Measurements from ENCODE around the gene MSH5.

- TF ChIP-seq CTCF (conservative IDR thresholded peaks at IDR 0.05; ENCODE audit: low read depth, low read length): no peak
- TF ChIP-seq EZH2 (IDR thresholded peaks at IDR 0.05; ENCODE audit: low read length, unreplicated experiment): no peak
These were observed 46.3 kb upstream of the MSH5 start for GRCh38 chr6:31693535-31693934.
